DOHH2 (cell line): ENCODE data around the gene TSKS.

Source experiments
- H3F3A ChIP-seq: fragments of 200-600 bp; sonication (generic), shearing (Covaris generic); 2 replicates; pipeline ENCODE4 v1.6.0; 2016; ENCODE audit warnings: antibody characterized with exemption, mild to moderate bottlenecking; ENCODE audit not compliant: control insufficient read depth, insufficient read depth
- H3K27ac ChIP-seq: fragments of 200-600 bp; sonication (generic); 2 replicates; pipeline ENCODE4 v1.5.1; 2014; ENCODE audit warnings: low read depth, mild to moderate bottlenecking, low read length, moderate library complexity
- H3K27me3 ChIP-seq: fragments of 200-600 bp; sonication (generic); 2 replicates; pipeline ENCODE4 v1.6.1; 2014; ENCODE audit warnings: mild to moderate bottlenecking, low read length, mixed read lengths; ENCODE audit not compliant: control insufficient read depth
- H3K36me3 ChIP-seq: fragments of 200-600 bp; sonication (generic); 2 replicates; pipeline ENCODE4 v1.6.1; 2014; ENCODE audit warnings: mild to moderate bottlenecking, low read length, moderate library complexity, mixed read lengths; ENCODE audit not compliant: control insufficient read depth
- H3K4me1 ChIP-seq: fragments of 200-600 bp; sonication (generic); 2 replicates; pipeline ENCODE4 v1.6.1; 2014; ENCODE audit warnings: mild to moderate bottlenecking, low read length, mixed read lengths; ENCODE audit not compliant: control insufficient read depth
- H3K4me2 ChIP-seq: fragments of 200-600 bp; sonication (generic); 2 replicates; pipeline ENCODE4 v1.6.0; 2014; ENCODE audit warnings: mild to moderate bottlenecking, low read length, moderate library complexity
- H3K4me3 ChIP-seq: fragments of 200-600 bp; sonication (generic); 2 replicates; pipeline ENCODE4 v1.5.1; 2014; ENCODE audit warnings: mild to moderate bottlenecking, low read length, mixed read lengths
- H3K79me2 ChIP-seq: fragments of 200-600 bp; sonication (generic); 2 replicates; pipeline ENCODE4 v1.6.1; 2014; ENCODE audit warnings: mild to moderate bottlenecking, low read length, mixed read lengths; ENCODE audit not compliant: control insufficient read depth
- H3K9me2 ChIP-seq: fragments of 200-600 bp; sonication (generic); replicated peaks from 2 replicates; pipeline ENCODE4 v1.6.1; 2014; ENCODE audit warnings: mild to moderate bottlenecking, low read length, mixed read lengths; ENCODE audit not compliant: control insufficient read depth
- H3K9me3 ChIP-seq: fragments of 200-600 bp; sonication (generic); 2 replicates; pipeline ENCODE4 v1.6.1; 2014; ENCODE audit warnings: antibody characterized with exemption, low read length, mixed read lengths; ENCODE audit not compliant: control insufficient read depth, insufficient read depth
- H4K20me1 ChIP-seq: fragments of 200-600 bp; sonication (generic); 2 replicates; pipeline ENCODE4 v1.6.0; 2014; ENCODE audit warnings: low read depth, mild to moderate bottlenecking, antibody characterized with exemption, low read length, moderate library complexity; ENCODE audit not compliant: control insufficient read depth, insufficient read depth
- EZH2phosphoT487 ChIP-seq: fragments of 200-600 bp; sonication (generic); IDR thresholded peaks from 2 replicates; pipeline ENCODE4 v1.6.1; 2017; ENCODE audit warnings: borderline replicate concordance, mild to moderate bottlenecking, antibody characterized with exemption, low read length, moderate library complexity, mixed read lengths
- TF ChIP-seq, protein P1 (sequence below): fragments of 200-600 bp; sonication (generic); IDR thresholded peaks from one replicate; pipeline ENCODE4 v1.5.1; 2014; ENCODE audit warnings: antibody characterized with exemption, mild to moderate bottlenecking, low read depth, low read length; ENCODE audit not compliant: poor library complexity, severe bottlenecking

The TSKS gene

DNA sequence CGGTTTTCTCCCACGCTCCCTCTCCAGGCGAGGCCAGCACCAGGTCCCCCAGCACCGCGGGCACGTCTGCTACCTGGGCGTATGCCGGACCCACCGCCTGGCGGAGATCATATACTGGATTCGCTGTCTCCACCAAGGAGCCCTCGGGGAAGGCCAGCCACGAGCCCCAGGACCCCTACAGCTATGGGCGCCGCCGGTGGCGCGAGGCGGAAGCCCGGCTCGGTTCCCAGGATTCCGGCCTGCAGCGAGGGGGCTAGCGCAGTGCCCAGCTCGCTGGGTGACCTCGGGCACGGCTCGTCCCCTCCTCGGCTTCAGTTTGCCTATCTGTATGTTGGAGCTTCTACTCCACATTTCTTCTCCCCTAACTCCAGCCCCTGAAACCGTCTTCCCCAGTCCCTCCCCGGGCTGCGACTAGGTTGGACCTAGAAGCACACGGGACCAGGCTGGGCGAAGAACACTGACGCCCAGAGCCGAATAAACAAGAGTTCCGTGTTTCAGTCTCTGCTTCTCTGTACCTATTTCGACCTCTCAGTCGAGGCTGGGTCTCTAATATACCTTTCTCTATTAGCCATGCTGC, 72.9 kb downstream of the TSKS start:
- no peaks in the 10 kb centered on the region for H3K9me2 ChIP-seq
- H3K36me3 ChIP-seq = peaks cover 53% of the 10 kb centered on the region
- H3K4me1 ChIP-seq = peaks cover 9% of the 10 kb centered on the region
- no peak overlapping the region for H3K4me2 ChIP-seq
- no peaks in the 10 kb centered on the region; the same call in 1 of the 2 replicates for H3F3A ChIP-seq
- peaks cover 3% of the 10 kb centered on the region; the same call in 1 of the 2 replicates for H4K20me1 ChIP-seq
- no peaks in the 10 kb centered on the region for H3K9me3 ChIP-seq
- H3K79me2 ChIP-seq = no peaks in the 10 kb centered on the region
- no peak for TF ChIP-seq EZH2phosphoT487
- TF ChIP-seq, protein P1, sequence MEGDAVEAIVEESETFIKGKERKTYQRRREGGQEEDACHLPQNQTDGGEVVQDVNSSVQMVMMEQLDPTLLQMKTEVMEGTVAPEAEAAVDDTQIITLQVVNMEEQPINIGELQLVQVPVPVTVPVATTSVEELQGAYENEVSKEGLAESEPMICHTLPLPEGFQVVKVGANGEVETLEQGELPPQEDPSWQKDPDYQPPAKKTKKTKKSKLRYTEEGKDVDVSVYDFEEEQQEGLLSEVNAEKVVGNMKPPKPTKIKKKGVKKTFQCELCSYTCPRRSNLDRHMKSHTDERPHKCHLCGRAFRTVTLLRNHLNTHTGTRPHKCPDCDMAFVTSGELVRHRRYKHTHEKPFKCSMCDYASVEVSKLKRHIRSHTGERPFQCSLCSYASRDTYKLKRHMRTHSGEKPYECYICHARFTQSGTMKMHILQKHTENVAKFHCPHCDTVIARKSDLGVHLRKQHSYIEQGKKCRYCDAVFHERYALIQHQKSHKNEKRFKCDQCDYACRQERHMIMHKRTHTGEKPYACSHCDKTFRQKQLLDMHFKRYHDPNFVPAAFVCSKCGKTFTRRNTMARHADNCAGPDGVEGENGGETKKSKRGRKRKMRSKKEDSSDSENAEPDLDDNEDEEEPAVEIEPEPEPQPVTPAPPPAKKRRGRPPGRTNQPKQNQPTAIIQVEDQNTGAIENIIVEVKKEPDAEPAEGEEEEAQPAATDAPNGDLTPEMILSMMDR = no peak
- H3K27ac ChIP-seq = no peak overlapping the region
- H3K4me3 ChIP-seq = no peak overlapping the region
- no peaks in the 10 kb centered on the region for H3K27me3 ChIP-seq
